ENCODE data around the gene JAKMIP1.

- TF ChIP-seq CTCF (IDR thresholded peaks at IDR 0.05 in 2 of 3, conservative IDR thresholded peaks at IDR 0.05 in 1 of 3; ENCODE audit: borderline replicate concordance in 1 of 3, insufficient read depth in 1 of 3, low read depth in 2 of 3, low read length in 2 of 3) (no peak), POLR2AphosphoS5 (IDR thresholded peaks at IDR 0.05; ENCODE audit: low read depth, low read length) (no peak), CBX3 (IDR thresholded peaks at IDR 0.05; ENCODE audit: low read depth) (no peak), POLR2A (IDR thresholded peaks at IDR 0.05; ENCODE audit: borderline replicate concordance, extremely low read depth, insufficient read depth, insufficient read length) (no peak), ATF3 (IDR thresholded peaks at IDR 0.05) (no peak), JUND (IDR thresholded peaks at IDR 0.05) (no peak), SIN3A (IDR thresholded peaks at IDR 0.05; ENCODE audit: low read depth) (no peak), SRF (IDR thresholded peaks at IDR 0.05; ENCODE audit: low read depth) (no peak), EZH2phosphoT487 (IDR thresholded peaks at IDR 0.05; ENCODE audit: borderline replicate concordance) (no peak), CEBPB (IDR thresholded peaks at IDR 0.05; ENCODE audit: low read depth) (no peak)
Measured at GRCh38 chr4:6242271-6243029, 42.1 kb upstream of the JAKMIP1 start.
